ENCODE measurements around the gene FTSJ1. TPM values are rescaled to one million over a fixed set of nuclear protein-coding genes. Genes with fewer than 3 reads are reported as not detected.

FTSJ1 gene
- total RNA-seq, 1 experiment from 2014 or later, result 61.3 TPM

DNA sequence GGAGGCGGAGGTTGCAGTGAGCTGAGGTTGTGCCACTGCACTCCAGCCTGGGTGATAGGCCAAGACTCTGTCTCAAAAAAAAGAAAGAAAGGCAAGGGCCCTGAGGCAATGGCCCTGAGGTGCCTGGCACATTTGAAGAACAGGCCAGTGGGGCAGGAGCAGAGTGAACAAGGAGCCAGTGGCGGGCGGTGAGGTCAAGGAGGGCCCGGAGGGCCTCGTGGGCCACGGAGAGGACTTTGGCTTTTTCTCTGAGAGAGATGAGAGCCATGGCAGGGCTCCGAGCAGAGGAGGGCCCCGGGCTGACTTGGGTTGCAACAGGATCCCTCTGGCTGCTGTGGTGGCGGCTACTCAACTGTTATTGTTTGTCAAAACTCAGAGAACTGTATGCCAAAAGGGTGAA lies 13.3 kb downstream of the FTSJ1 start:
- intact Hi-C loops (cut with micrococcal nuclease; ENCODE audit: unreplicated experiment), result no loop called here
- POLR2A ChIA-PET (ENCODE audit: low non-redundant PET), result no interaction called here
- Histone ChIP-seq H3K27me3 (replicated peaks; ENCODE audit: insufficient read depth, low read depth, low read length, poor library complexity) (no peaks in the 10 kb centered on the region), H3K4me3 (ENCODE audit: low read depth, low read length, poor library complexity, severe bottlenecking) (no peak overlapping the region), H3K4me1 (ENCODE audit: insufficient read depth, low read length, poor library complexity, severe bottlenecking) (no peaks in the 10 kb centered on the region), H3K9me3 (ENCODE audit: low read depth, low read length, poor library complexity, severe bottlenecking) (no peaks in the 10 kb centered on the region), H3K27ac (ENCODE audit: low read depth, low read length, poor library complexity, severe bottlenecking) (no peak overlapping the region), H3K36me3 (ENCODE audit: insufficient read depth, low read length, poor library complexity, severe bottlenecking) (no peaks in the 10 kb centered on the region)
- DNase-seq (ENCODE audit: low spot score), result no peak
- CTCF ChIA-PET, result no interaction called here
- BruUV-seq (replicated peaks), result no TSS peak
- TF ChIP-seq EZH2 (IDR thresholded peaks at IDR 0.05; ENCODE audit: borderline replicate concordance, low read depth, low read length, poor library complexity, severe bottlenecking), result no peak
- TF ChIP-seq, protein P1, sequence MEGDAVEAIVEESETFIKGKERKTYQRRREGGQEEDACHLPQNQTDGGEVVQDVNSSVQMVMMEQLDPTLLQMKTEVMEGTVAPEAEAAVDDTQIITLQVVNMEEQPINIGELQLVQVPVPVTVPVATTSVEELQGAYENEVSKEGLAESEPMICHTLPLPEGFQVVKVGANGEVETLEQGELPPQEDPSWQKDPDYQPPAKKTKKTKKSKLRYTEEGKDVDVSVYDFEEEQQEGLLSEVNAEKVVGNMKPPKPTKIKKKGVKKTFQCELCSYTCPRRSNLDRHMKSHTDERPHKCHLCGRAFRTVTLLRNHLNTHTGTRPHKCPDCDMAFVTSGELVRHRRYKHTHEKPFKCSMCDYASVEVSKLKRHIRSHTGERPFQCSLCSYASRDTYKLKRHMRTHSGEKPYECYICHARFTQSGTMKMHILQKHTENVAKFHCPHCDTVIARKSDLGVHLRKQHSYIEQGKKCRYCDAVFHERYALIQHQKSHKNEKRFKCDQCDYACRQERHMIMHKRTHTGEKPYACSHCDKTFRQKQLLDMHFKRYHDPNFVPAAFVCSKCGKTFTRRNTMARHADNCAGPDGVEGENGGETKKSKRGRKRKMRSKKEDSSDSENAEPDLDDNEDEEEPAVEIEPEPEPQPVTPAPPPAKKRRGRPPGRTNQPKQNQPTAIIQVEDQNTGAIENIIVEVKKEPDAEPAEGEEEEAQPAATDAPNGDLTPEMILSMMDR (conservative IDR thresholded peaks at IDR 0.05; ENCODE audit: low read depth, low read length), result no peak

GRCh38 chrX:48489892-48490291 lies 13.9 kb downstream of the FTSJ1 start:
- ChIA-PET POLR2A (ENCODE audit: low non-redundant PET) (no interaction called here), CTCF (no interaction called here)
- no peaks in the 10 kb centered on the region for H3K36me3 ChIP-seq (ENCODE audit: insufficient read depth, low read length, poor library complexity, severe bottlenecking)
- DNase-seq (ENCODE audit: low spot score), result no peak
- BruUV-seq (replicated peaks), result no TSS peak
- H3K4me1 ChIP-seq (ENCODE audit: insufficient read depth, low read length, poor library complexity, severe bottlenecking), result no peaks in the 10 kb centered on the region
- no peak overlapping the region for H3K27ac ChIP-seq (ENCODE audit: low read depth, low read length, poor library complexity, severe bottlenecking)
- H3K27me3 ChIP-seq (replicated peaks; ENCODE audit: insufficient read depth, low read depth, low read length, poor library complexity), result no peaks in the 10 kb centered on the region
- TF ChIP-seq EZH2 (IDR thresholded peaks at IDR 0.05; ENCODE audit: borderline replicate concordance, low read depth, low read length, poor library complexity, severe bottlenecking), result no peak
- TF ChIP-seq, protein P1 (conservative IDR thresholded peaks at IDR 0.05; ENCODE audit: low read depth, low read length), result no peak
- no peak overlapping the region for H3K4me3 ChIP-seq (ENCODE audit: low read depth, low read length, poor library complexity, severe bottlenecking)
- intact Hi-C loops (cut with micrococcal nuclease; ENCODE audit: unreplicated experiment), result loop anchor here (10.0 kb wide), 1 partner anchor 405 kb away; no protein-coding TSS in a partner anchor
- H3K9me3 ChIP-seq (ENCODE audit: low read depth, low read length, poor library complexity, severe bottlenecking), result no peaks in the 10 kb centered on the region

- no TSS peak for BruUV-seq (replicated peaks)
- Histone ChIP-seq H3K27me3 (replicated peaks; ENCODE audit: insufficient read depth, low read depth, low read length, poor library complexity) (no peaks in the 10 kb centered on the region), H3K36me3 (ENCODE audit: insufficient read depth, low read length, poor library complexity, severe bottlenecking) (no peaks in the 10 kb centered on the region), H3K27ac (ENCODE audit: low read depth, low read length, poor library complexity, severe bottlenecking) (no peak overlapping the region), H3K4me1 (ENCODE audit: insufficient read depth, low read length, poor library complexity, severe bottlenecking) (no peaks in the 10 kb centered on the region), H3K9me3 (ENCODE audit: low read depth, low read length, poor library complexity, severe bottlenecking) (no peaks in the 10 kb centered on the region), H3K4me3 (ENCODE audit: low read depth, low read length, poor library complexity, severe bottlenecking) (no peak overlapping the region)
- ChIA-PET CTCF (no interaction called here), POLR2A (ENCODE audit: low non-redundant PET) (no interaction called here)
- intact Hi-C loops (cut with micrococcal nuclease; ENCODE audit: unreplicated experiment), result loop anchor here (10.0 kb wide), 1 partner anchor 406 kb away; no protein-coding TSS in a partner anchor
- TF ChIP-seq, protein P1 (conservative IDR thresholded peaks at IDR 0.05; ENCODE audit: low read depth, low read length), result no peak
- TF ChIP-seq EZH2 (IDR thresholded peaks at IDR 0.05; ENCODE audit: borderline replicate concordance, low read depth, low read length, poor library complexity, severe bottlenecking), result no peak
- no peak for DNase-seq (ENCODE audit: low spot score)
These were observed 14.7 kb downstream of the FTSJ1 start for GRCh38 chrX:48490661-48491060.

Data from A673 (cell line).